K562 (cell line): ENCODE measurements around the gene EXD2. TPM values are rescaled to one million over a fixed set of nuclear protein-coding genes. Genes with fewer than 3 reads are reported as not detected.
"Not testable (repeated sequence)": the region's sequence is repeated elsewhere in the genome, so short reads cannot be mapped to it uniquely, and the experiment has no call there.

Experiments
- ATAC-seq: fragments of 200-7000 bp; cut with Tn5 transposase; 3 replicates; pipeline ENCODE4 v1.9.1; 2020; ENCODE audit warnings: moderate library complexity
- BruUV-seq: library from RNA; stranded (reverse); fragments of 400-500 nt; replicated peaks from 2 replicates; lab custom pipeline; 2021; lab: Mats Ljungman, UMichigan
- CTCF ChIA-PET: fragments of 300-600 bp; formaldehyde crosslinking; extraction: SDS; loops from one replicate; lab custom pipeline; 2021; ENCODE audit warnings: low intra/inter-chr PET ratio; lab: Yijun Ruan, JAX
- POLR2A ChIA-PET: fragments of 300-600, 350-650 bp; sonication (Branson Sonifier 250); formaldehyde crosslinking; extraction: SDS; loops from one replicate; lab custom pipeline; 2021; ENCODE audit warnings: antibody characterized with exemption, inconsistent platforms; lab: Yijun Ruan, JAX
- DNase-seq, 4 experiments: peaks; one replicate each; pipeline versions ENCODE4 v3.0.0 to v3.0.0-alpha.2; 2011 to 2018; ENCODE audit warnings: low spot score in 3 of 4, mixed read lengths in 3 of 4; ENCODE audit errors: extremely low read depth in 1 of 4
- FAIRE-seq: peaks from 2 replicates; lab custom pipeline; 2011; peaks lifted over from hg19 to GRCh38; lab: Jason Lieb, UNC
- H2AFZ ChIP-seq: 2 replicates; pipeline ENCODE4 v1.6.0; 2011; ENCODE audit warnings: low read depth, low read length, control low read depth, inconsistent platforms
- H3K27ac ChIP-seq: fragments of 200-600 bp; 3 replicates; pipeline ENCODE4 v1.8.0; 2011; ENCODE audit warnings: low read depth, mild to moderate bottlenecking, control low read depth, inconsistent platforms, low read length, moderate library complexity, mixed read lengths; ENCODE audit errors: extremely low read depth
- H3K27me3 ChIP-seq, 2 experiments: fragments of 300-600 bp in 1 of 2; 2 replicates in 1 of 2; 3 replicates in 1 of 2; pipeline versions ENCODE4 v1.6.0 to v1.8.0; 2011; ENCODE audit warnings: inconsistent platforms in 2 of 2, low read length in 2 of 2, mild to moderate bottlenecking in 1 of 2, mixed read lengths in 1 of 2, moderate library complexity in 1 of 2; ENCODE audit not compliant: control insufficient read depth in 2 of 2, insufficient read depth in 2 of 2
- H3K36me3 ChIP-seq: fragments of 300-600 bp; 3 replicates; pipeline ENCODE4 v1.8.0; 2011; ENCODE audit warnings: mild to moderate bottlenecking, low read length, inconsistent platforms; ENCODE audit not compliant: control insufficient read depth, insufficient read depth
- H3K4me1 ChIP-seq, 2 experiments: fragments of 200-600 bp in 1 of 2; replicated peaks in 1 of 2; 2 replicates in 1 of 2; 3 replicates in 1 of 2; pipeline versions ENCODE4 v1.5.1 to v1.8.0; 2011; ENCODE audit warnings: inconsistent platforms in 2 of 2, low read length in 2 of 2, mild to moderate bottlenecking in 1 of 2, mixed read lengths in 1 of 2, moderate library complexity in 1 of 2; ENCODE audit not compliant: control insufficient read depth in 2 of 2, insufficient read depth in 2 of 2
- H3K4me2 ChIP-seq: 2 replicates; pipeline ENCODE4 v1.6.1; 2011; ENCODE audit warnings: low read length, control low read depth, inconsistent platforms, mixed read lengths; ENCODE audit not compliant: insufficient read depth
- H3K4me3 ChIP-seq: fragments of 200-600 bp; sonication (generic), shearing (Covaris generic); 2 replicates; pipeline ENCODE4 v1.5.1; 2016; ENCODE audit warnings: control low read depth, inconsistent platforms
- H3K79me2 ChIP-seq: fragments of 200-600 bp; 3 replicates; pipeline ENCODE4 v1.8.0; 2011; ENCODE audit warnings: low read length, inconsistent platforms; ENCODE audit not compliant: control insufficient read depth, insufficient read depth
- H3K9ac ChIP-seq, 2 experiments: 2 replicates each; pipeline versions ENCODE4 v1.6.0 to v1.6.1; 2011; ENCODE audit warnings: low read depth in 2 of 2, low read length in 2 of 2, control low read depth in 1 of 2, inconsistent platforms in 1 of 2, mild to moderate bottlenecking in 1 of 2, mixed read lengths in 1 of 2; ENCODE audit not compliant: insufficient read depth in 1 of 2
- H3K9me1 ChIP-seq: one replicate; pipeline ENCODE4 v1.6.0; 2011; ENCODE audit warnings: inconsistent platforms, mild to moderate bottlenecking, low read length, moderate library complexity; ENCODE audit not compliant: control insufficient read depth, insufficient read depth
- H3K9me3 ChIP-seq: replicated peaks from 2 replicates; pipeline ENCODE4 v1.5.1; 2011; ENCODE audit warnings: low read depth, low read length, inconsistent platforms; ENCODE audit not compliant: control insufficient read depth, insufficient read depth
- H4K20me1 ChIP-seq: replicated peaks from 2 replicates; pipeline ENCODE4 v1.6.1; 2011; ENCODE audit warnings: low read length, inconsistent platforms, mixed read lengths; ENCODE audit not compliant: control insufficient read depth, insufficient read depth
- ATF3 ChIP-seq, 2 experiments: fragments of 450-650 bp in 1 of 2; sonication (generic) in 1 of 2; formaldehyde crosslinking in 1 of 2; IDR thresholded peaks in 1 of 2; conservative IDR thresholded peaks in 1 of 2; 2 replicates each; pipeline versions ENCODE4 v1.6.1 to v1.8.1; 2016 to 2023; ENCODE audit warnings: mild to moderate bottlenecking in 2 of 2, moderate library complexity in 2 of 2, inconsistent platforms in 1 of 2, missing genetic modification reagents in 1 of 2
- BRCA1 ChIP-seq, 2 experiments: fragments of 450-650 bp in 1 of 2; sonication (generic) in 1 of 2; formaldehyde crosslinking in 1 of 2; IDR thresholded peaks; 2 replicates each; pipeline versions ENCODE4 v1.5.0 to v1.6.1; 2017 to 2020; ENCODE audit warnings: mild to moderate bottlenecking in 1 of 2, missing genetic modification reagents in 1 of 2
- FOSL1 ChIP-seq: fragments of 200-800 bp; sonication (Bioruptor generic); conservative IDR thresholded peaks from 2 replicates; pipeline ENCODE4 v1.6.1; 2016; ENCODE audit warnings: missing genetic modification characterization, missing compliant biosample characterization
- JUND ChIP-seq, 2 experiments: IDR thresholded peaks; 2 replicates in 1 of 2; 3 replicates in 1 of 2; pipeline ENCODE4 v1.6.1; 2011; ENCODE audit warnings: borderline replicate concordance in 2 of 2, low read depth in 2 of 2, low read length in 2 of 2, improper control_type of control experiment in 1 of 2, missing biosample characterization in 1 of 2, missing genetic modification characterization in 1 of 2, missing genetic modification reagents in 1 of 2
- KDM1A ChIP-seq, 2 experiments: fragments of 450-650 bp; IDR thresholded peaks; 2 replicates each; pipeline ENCODE4 v1.6.1; 2016; ENCODE audit warnings: mild to moderate bottlenecking in 2 of 2
- MECOM ChIP-seq: fragments of 250-450 bp; sonication (Bioruptor Pico); IDR thresholded peaks from 2 replicates; pipeline ENCODE4 v1.8.0; 2022; ENCODE audit warnings: inconsistent platforms
- POLR2B ChIP-seq: fragments of 450-650 bp; IDR thresholded peaks from 2 replicates; pipeline ENCODE4 v1.6.1; 2018; ENCODE audit warnings: low read depth; ENCODE audit not compliant: partially characterized antibody
- SRF ChIP-seq, 2 experiments: fragments of 250-450, 450-650 bp in 1 of 2; sonication (Bioruptor Pico) in 1 of 2; sonication (generic) in 1 of 2; formaldehyde crosslinking; IDR thresholded peaks; 2 replicates each; pipeline versions ENCODE4 v1.5.0 to v1.5.1; 2020 to 2022; ENCODE audit warnings: mild to moderate bottlenecking in 1 of 2, missing genetic modification reagents in 1 of 2
- ZNF146 ChIP-seq: IDR thresholded peaks from one replicate; pipeline ENCODE4 v1.6.1; 2018; ENCODE audit warnings: missing compliant biosample characterization; ENCODE audit not compliant: unreplicated experiment
- WGBS: fragments of 100-300 bp; shearing (Covaris generic); methylation state at CpG from one replicate; pipeline ENCODE4 v1.1.6; 2016; ENCODE audit warnings: low coverage, mixed read lengths; ENCODE audit not compliant: insufficient coverage; ENCODE audit errors: missing lambda C conversion rate; 5-methylcytosine and 5-hydroxymethylcytosine counted together
- in situ Hi-C: fragments of 300-500 bp; cut with MboI; formaldehyde crosslinking; loops from 4 replicates; pipeline ENCODE4 v1.15.0; 2018; ENCODE audit warnings: inconsistent platforms, mixed read lengths
- intact Hi-C: fragments of 100-400 bp; cut with micrococcal nuclease; formaldehyde crosslinking; loops from 2 replicates; pipeline ENCODE4 v1.14.2; 2022
- polyA plus RNA-seq, 8 experiments: library from polyadenylated mRNA; depleted of rRNA in 4 of 8; stranded (reverse) in 5 of 8; unstranded in 3 of 8; fragments of >200 nt; fragmentation: Nextera tagmentation in 2 of 8; fragmentation: Illumina TruSeq in 1 of 8; extraction: Ambion mirVana in 2 of 8; extraction: Trizol in 1 of 8; gene quantifications; 2 replicates each; pipeline versions ENCODE4 v1.2.1 to v1.2.3, GENCODE V29; 2011 to 2014; ENCODE audit warnings: inconsistent platforms in 1 of 8, missing spikeins in 1 of 8
- total RNA-seq, 7 experiments: library from RNA; depleted of rRNA in 6 of 7; stranded (reverse); fragments of >200 nt in 6 of 7; fragmentation: Illumina TruSeq in 2 of 7; extraction: Trizol in 2 of 7; gene quantifications; 2 replicates each; pipeline versions ENCODE4 v1.2.1 to v1.2.3, GENCODE V29; 2011 to 2021; ENCODE audit warnings: low replicate concordance in 1 of 7
- TF ChIP-seq, protein P1 (sequence below): fragments of 450-650 bp; IDR thresholded peaks from 2 replicates; pipeline ENCODE4 v1.6.1; 2014; ENCODE audit warnings: low read depth, mild to moderate bottlenecking, moderate library complexity, borderline replicate concordance
- TF ChIP-seq, protein P2 (sequence below), 2 experiments: fragments of 450-650 bp; IDR thresholded peaks; 2 replicates each; pipeline ENCODE4 v1.6.1; 2016

EXD2 gene
- total and polyA plus RNA-seq, 9 of the 15 experiments (the other 6 are each of a cell fraction or from before 2014, with no cell fraction given), result 1.6 to 7.5 (median 3.7) TPM

- FAIRE-seq, result not testable (repeated sequence)
These were observed 25.5 kb upstream of the EXD2 start for GRCh38 chr14:69165787-69166186.

DNA sequence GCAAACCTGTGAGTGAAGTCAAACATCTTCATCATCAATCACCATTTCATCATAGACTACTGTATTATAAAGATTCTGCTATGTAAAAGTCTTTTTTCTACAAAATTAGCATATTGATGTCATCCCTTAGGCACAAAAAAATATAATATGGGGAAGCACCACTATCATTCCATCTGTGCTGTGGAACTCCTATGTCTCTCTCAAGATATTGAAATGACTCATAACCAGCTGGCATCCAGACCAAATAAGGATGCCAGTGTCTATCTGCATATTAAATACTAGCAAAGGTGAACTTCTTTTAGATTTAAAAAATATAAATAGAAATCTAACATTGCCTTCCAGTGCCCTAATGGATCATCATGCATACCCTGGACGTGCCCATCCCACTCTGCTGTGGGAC, 20.5 kb upstream of the EXD2 start:
- Histone ChIP-seq H3K9ac (no peak overlapping the region), H3K9me1 (no peaks in the 10 kb centered on the region), H3K4me2 (no peak overlapping the region), H3K27ac (no peak overlapping the region), H3K27me3 (no peaks in the 10 kb centered on the region), H2AFZ (no peak overlapping the region), H3K4me1 (no peaks in the 10 kb centered on the region), H3K36me3 (no peaks in the 10 kb centered on the region), H3K9me3 (no peaks in the 10 kb centered on the region), H4K20me1 (no peaks in the 10 kb centered on the region), H3K4me3 (no peak overlapping the region), H3K79me2 (no peaks in the 10 kb centered on the region)
- no peak for DNase-seq
- WGBS, result 56% methylated on average over 1 of the region's 1 CpG
- POLR2A ChIA-PET, result no interaction called here
- ATAC-seq, result no peak
- CTCF ChIA-PET, result interaction anchor here (0.6 kb wide), 1 partner anchor 83 kb away, joined by 3 read pairs; no protein-coding TSS in a partner anchor
- in situ Hi-C loops, result no loop called here
- no peak for FAIRE-seq
- intact Hi-C loops, result no loop called here
- BruUV-seq, result no TSS peak
- TF ChIP-seq KDM1A (IDR thresholded peaks at IDR 0.05), result no peak
- TF ChIP-seq FOSL1, result peak; percentile 34; the same call in 1 of the 2 replicates
- TF ChIP-seq, protein P1, sequence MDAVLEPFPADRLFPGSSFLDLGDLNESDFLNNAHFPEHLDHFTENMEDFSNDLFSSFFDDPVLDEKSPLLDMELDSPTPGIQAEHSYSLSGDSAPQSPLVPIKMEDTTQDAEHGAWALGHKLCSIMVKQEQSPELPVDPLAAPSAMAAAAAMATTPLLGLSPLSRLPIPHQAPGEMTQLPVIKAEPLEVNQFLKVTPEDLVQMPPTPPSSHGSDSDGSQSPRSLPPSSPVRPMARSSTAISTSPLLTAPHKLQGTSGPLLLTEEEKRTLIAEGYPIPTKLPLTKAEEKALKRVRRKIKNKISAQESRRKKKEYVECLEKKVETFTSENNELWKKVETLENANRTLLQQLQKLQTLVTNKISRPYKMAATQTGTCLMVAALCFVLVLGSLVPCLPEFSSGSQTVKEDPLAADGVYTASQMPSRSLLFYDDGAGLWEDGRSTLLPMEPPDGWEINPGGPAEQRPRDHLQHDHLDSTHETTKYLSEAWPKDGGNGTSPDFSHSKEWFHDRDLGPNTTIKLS, result no peak
- TF ChIP-seq ATF3 (IDR thresholded peaks at IDR 0.05), result 0 out of 2 replicates have a peak, but pooled peaks have one; percentile 11
- TF ChIP-seq ATF3 (CRISPR knock-in tag; conservative IDR thresholded peaks at IDR 0.05), result no peak
- TF ChIP-seq BRCA1 (IDR thresholded peaks at IDR 0.05), result no peak
- no peak for TF ChIP-seq BRCA1 (CRISPR knock-in tag; IDR thresholded peaks at IDR 0.05)
- no peak for TF ChIP-seq POLR2B
- TF ChIP-seq, protein P2, sequence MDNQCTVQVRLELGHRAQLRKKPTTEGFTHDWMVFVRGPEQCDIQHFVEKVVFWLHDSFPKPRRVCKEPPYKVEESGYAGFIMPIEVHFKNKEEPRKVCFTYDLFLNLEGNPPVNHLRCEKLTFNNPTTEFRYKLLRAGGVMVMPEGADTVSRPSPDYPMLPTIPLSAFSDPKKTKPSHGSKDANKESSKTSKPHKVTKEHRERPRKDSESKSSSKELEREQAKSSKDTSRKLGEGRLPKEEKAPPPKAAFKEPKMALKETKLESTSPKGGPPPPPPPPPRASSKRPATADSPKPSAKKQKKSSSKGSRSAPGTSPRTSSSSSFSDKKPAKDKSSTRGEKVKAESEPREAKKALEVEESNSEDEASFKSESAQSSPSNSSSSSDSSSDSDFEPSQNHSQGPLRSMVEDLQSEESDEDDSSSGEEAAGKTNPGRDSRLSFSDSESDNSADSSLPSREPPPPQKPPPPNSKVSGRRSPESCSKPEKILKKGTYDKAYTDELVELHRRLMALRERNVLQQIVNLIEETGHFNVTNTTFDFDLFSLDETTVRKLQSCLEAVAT (IDR thresholded peaks at IDR 0.05), result no peak
- TF ChIP-seq MECOM (CRISPR knock-in tag), result no peak
- TF ChIP-seq SRF (CRISPR knock-in tag; IDR thresholded peaks at IDR 0.05), result no peak
- no peak for TF ChIP-seq JUND (IDR thresholded peaks at IDR 0.05; ENCODE audit: borderline replicate concordance, low read depth, low read length)
- 0 out of 3 replicates have a peak, but pooled peaks have one; percentile 15 for TF ChIP-seq JUND (tag; IDR thresholded peaks at IDR 0.05; ENCODE audit: borderline replicate concordance, low read depth, low read length)

More at GRCh38 chr14:69165787-69166186, 25.5 kb upstream of the EXD2 start:
- H3K4me1 ChIP-seq, H3K79me2 ChIP-seq, H2AFZ ChIP-seq, ATAC-seq, POLR2A ChIA-PET, H4K20me1 ChIP-seq, H3K9me3 ChIP-seq, intact Hi-C loops, H3K36me3 ChIP-seq, H3K27ac ChIP-seq, H3K9ac ChIP-seq, BruUV-seq, in situ Hi-C loops, H3K27me3 ChIP-seq, H3K9me1 ChIP-seq, H3K4me3 ChIP-seq, H3K4me2 ChIP-seq, DNase-seq, CTCF ChIA-PET: not testable (repeated sequence)
- 0% methylated on average over 2 of the region's 2 CpGs for WGBS
- peak; percentile 44 for TF ChIP-seq ZNF146 (CRISPR knock-in tag)
